AG04450 (cell line): ENCODE results near the gene CELSR2. TPM values are rescaled to one million over a fixed set of nuclear protein-coding genes. Genes with fewer than 3 reads are reported as not detected.

Experiments
- CTCF ChIA-PET: fragments of 300-600, 350-600 bp; formaldehyde crosslinking; extraction: SDS; loops from one replicate; lab custom pipeline; 2022; ENCODE audit warnings: antibody characterized with exemption, inconsistent platforms; lab: Charles Lee
- POLR2A ChIA-PET: fragments of 350-600 bp; formaldehyde crosslinking; extraction: SDS; loops from one replicate; lab custom pipeline; 2021; ENCODE audit warnings: antibody characterized with exemption, inconsistent platforms; lab: Yijun Ruan, JAX
- DNase-seq: peaks from one replicate; pipeline ENCODE4 v3.0.0-alpha.2; 2011; ENCODE audit warnings: low read depth, low spot score
- H3K27ac ChIP-seq: one replicate; pipeline ENCODE4 v1.5.1; 2012; ENCODE audit warnings: low read depth, low read length, control low read depth
- H3K27me3 ChIP-seq: one replicate; pipeline ENCODE4 v1.6.0; 2012; ENCODE audit warnings: low read length; ENCODE audit not compliant: control insufficient read depth, insufficient read depth
- H3K4me3 ChIP-seq: 2 replicates; pipeline ENCODE4 v1.5.1; 2011; ENCODE audit warnings: mild to moderate bottlenecking, low read depth, low read length, control low read depth
- H3K9me3 ChIP-seq: 2 replicates; pipeline ENCODE4 v1.5.1; 2012; ENCODE audit warnings: low read length; ENCODE audit not compliant: control insufficient read depth, insufficient read depth
- polyA plus RNA-seq: library from polyadenylated mRNA; depleted of rRNA; stranded (reverse); fragments of >200 nt; gene quantifications from 2 replicates; pipeline ENCODE4 v1.2.3, GENCODE V29; 2011
- TF ChIP-seq, protein P1 (sequence below): IDR thresholded peaks from 2 replicates; pipeline ENCODE4 v1.5.1; 2011; ENCODE audit warnings: low read depth, low read length, control low read depth, inconsistent platforms

Gene CELSR2
- polyA plus RNA-seq, 1 experiment = 1.1 TPM

DNA sequence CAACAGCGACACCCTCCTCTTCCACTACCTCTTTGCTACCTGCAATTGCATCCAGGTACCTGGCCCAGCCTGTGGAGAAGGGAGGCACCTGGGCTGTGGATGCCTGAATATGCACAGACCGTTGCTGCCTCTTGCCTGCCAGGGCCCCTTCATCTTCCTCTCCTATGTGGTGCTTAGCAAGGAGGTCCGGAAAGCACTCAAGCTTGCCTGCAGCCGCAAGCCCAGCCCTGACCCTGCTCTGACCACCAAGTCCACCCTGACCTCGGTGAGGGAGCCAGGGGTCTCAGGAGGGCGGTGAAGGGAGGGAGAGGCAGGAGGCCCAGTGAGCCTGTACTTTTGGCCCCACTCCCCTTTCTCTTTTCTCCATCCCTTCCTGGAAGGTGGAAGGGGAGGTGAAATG lies 22.1 kb downstream of the CELSR2 start:
- Histone ChIP-seq H3K27me3 (no peaks in the 10 kb centered on the region), H3K4me3 (no peak overlapping the region), H3K9me3 (peaks cover 18% of the 10 kb centered on the region), H3K27ac (no peak overlapping the region)
- CTCF ChIA-PET = no interaction called here
- POLR2A ChIA-PET = no interaction called here
- no peak for DNase-seq
- TF ChIP-seq, protein P1, sequence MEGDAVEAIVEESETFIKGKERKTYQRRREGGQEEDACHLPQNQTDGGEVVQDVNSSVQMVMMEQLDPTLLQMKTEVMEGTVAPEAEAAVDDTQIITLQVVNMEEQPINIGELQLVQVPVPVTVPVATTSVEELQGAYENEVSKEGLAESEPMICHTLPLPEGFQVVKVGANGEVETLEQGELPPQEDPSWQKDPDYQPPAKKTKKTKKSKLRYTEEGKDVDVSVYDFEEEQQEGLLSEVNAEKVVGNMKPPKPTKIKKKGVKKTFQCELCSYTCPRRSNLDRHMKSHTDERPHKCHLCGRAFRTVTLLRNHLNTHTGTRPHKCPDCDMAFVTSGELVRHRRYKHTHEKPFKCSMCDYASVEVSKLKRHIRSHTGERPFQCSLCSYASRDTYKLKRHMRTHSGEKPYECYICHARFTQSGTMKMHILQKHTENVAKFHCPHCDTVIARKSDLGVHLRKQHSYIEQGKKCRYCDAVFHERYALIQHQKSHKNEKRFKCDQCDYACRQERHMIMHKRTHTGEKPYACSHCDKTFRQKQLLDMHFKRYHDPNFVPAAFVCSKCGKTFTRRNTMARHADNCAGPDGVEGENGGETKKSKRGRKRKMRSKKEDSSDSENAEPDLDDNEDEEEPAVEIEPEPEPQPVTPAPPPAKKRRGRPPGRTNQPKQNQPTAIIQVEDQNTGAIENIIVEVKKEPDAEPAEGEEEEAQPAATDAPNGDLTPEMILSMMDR = no peak

DNA sequence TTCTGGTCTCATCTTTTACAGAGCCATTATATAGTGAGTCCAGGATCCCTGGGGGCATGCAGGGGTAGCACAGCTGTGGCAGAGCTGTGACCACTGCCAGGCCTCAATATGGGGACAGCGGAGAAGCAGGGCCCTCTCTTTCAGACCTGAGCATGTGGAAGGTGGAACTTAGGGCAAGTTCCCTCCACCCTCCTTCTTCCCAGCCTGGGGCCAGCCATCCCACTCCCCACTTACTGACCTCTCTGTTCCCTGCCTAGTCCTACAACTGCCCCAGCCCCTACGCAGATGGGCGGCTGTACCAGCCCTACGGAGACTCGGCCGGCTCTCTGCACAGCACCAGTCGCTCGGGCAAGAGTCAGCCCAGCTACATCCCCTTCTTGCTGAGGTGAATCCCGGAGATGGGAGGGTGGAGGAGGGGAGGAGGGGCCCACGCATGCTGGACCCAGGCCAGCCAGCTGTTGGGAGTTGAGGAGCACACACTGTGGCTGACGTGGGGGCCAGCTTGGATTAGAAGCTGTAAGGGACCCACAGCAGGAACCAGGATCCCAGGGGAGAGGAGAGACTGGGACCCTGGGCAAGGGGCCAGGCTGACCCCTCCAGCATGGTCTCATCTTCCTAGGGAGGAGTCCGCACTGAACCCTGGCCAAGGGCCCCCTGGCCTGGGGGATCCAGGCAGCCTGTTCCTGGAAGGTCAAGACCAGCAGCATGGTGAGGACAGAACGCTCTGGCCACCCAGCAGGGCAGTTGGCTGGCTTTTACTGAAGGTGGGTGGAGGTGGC lies 22.9 kb downstream of the CELSR2 start:
- TF ChIP-seq, protein P1 = no peak
- CTCF ChIA-PET = no interaction called here
- Histone ChIP-seq H3K27me3 (no peaks in the 10 kb centered on the region), H3K27ac (no peak overlapping the region), H3K9me3 (peaks cover 18% of the 10 kb centered on the region), H3K4me3 (no peak overlapping the region)
- no peak for DNase-seq
- POLR2A ChIA-PET = no interaction called here

DNA sequence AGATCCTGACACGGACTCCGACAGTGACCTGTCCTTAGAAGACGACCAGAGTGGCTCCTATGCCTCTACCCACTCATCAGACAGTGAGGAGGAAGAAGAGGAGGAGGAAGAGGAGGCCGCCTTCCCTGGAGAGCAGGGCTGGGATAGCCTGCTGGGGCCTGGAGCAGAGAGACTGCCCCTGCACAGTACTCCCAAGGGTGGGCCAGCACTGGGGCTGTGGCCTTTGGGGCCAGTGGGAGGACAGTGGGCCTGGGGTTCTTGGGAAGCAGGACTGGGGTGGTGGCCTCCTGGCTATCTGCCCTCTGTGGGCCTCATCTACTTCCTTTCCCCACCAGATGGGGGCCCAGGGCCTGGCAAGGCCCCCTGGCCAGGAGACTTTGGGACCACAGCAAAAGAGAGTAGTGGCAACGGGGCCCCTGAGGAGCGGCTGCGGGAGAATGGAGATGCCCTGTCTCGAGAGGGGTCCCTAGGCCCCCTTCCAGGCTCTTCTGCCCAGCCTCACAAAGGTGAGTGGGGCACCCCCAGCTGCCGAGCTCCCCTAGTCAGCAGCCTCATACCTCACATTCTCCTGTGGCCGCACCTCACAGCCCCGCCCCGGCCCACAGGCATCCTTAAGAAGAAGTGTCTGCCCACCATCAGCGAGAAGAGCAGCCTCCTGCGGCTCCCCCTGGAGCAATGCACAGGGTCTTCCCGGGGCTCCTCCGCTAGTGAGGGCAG lies 23.6 kb downstream of the CELSR2 start:
- ChIA-PET CTCF (no interaction called here), POLR2A (no interaction called here)
- DNase-seq = no peak
- TF ChIP-seq, protein P1 = no peak
- Histone ChIP-seq H3K9me3 (peaks cover 14% of the 10 kb centered on the region), H3K27ac (no peak overlapping the region), H3K4me3 (no peak overlapping the region), H3K27me3 (no peaks in the 10 kb centered on the region)

DNA sequence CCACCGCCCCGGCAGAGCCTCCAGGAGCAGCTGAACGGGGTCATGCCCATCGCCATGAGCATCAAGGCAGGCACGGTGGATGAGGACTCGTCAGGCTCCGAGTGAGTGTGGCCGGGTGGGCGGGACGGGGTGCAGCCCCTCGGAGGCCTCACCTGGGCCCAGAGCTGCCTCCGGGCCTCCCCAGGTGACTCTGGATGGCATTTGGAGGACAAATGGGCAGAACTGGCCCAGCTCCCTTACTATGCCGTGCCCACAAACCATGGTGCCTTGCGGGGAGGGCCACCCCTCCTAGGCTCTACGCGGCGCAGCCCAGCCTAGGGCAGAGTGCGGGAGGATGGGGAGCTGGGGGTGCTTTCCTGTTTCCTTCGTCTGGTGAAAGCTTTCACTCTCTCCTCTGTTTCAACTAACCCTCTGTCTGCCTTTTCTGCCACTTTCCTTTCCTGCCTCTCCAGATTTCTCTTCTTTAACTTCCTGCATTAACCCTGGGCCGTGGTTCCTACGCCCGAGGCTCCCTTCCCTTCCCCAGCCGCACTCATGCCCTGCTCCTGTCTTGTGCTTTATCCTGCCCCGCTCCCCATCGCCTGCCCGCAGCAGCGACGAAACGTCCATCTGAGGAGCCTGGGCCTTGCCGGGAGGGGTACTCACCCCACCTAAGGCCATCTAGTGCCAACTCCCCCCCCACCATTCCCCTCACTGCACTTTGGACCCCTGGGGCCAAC lies 24.4 kb downstream of the CELSR2 start:
- POLR2A ChIA-PET = no interaction called here
- Histone ChIP-seq H3K27me3 (no peaks in the 10 kb centered on the region), H3K27ac (no peak overlapping the region), H3K9me3 (peaks cover 6% of the 10 kb centered on the region), H3K4me3 (no peak overlapping the region)
- CTCF ChIA-PET = no interaction called here
- TF ChIP-seq, protein P1 = no peak
- DNase-seq = no peak
